BLaER1 (cell line): Measurements from ENCODE around the gene DNAI7.

Source experiments
- H3K27ac ChIP-seq: shearing (Covaris generic); formaldehyde crosslinking; 2 replicates; pipeline ENCODE4 v1.8.1; 2022
- H3K27me3 ChIP-seq: shearing (Covaris generic); formaldehyde crosslinking; 2 replicates; pipeline ENCODE4 v1.8.1; 2022
- H3K36me3 ChIP-seq: shearing (Covaris generic); formaldehyde crosslinking; 2 replicates; pipeline ENCODE4 v1.8.1; 2022
- H3K4me1 ChIP-seq: shearing (Covaris generic); formaldehyde crosslinking; 2 replicates; pipeline ENCODE4 v1.8.1; 2022
- H3K4me2 ChIP-seq: shearing (Covaris generic); formaldehyde crosslinking; 2 replicates; pipeline ENCODE4 v1.8.1; 2022
- H3K4me3 ChIP-seq: shearing (Covaris generic); formaldehyde crosslinking; 2 replicates; pipeline ENCODE4 v1.8.1; 2022
- H3K9ac ChIP-seq: shearing (Covaris generic); formaldehyde crosslinking; 2 replicates; pipeline ENCODE4 v1.8.1; 2022
- H3K9me3 ChIP-seq: shearing (Covaris generic); formaldehyde crosslinking; 2 replicates; pipeline ENCODE4 v1.8.1; 2022
- H4K20me1 ChIP-seq: shearing (Covaris generic); formaldehyde crosslinking; 2 replicates; pipeline ENCODE4 v1.8.1; 2022
- Cebpa-rat ChIP-seq: shearing (Covaris generic); IDR thresholded peaks from 2 replicates; pipeline ENCODE4 v1.8.1; 2022

Gene DNAI7

DNA sequence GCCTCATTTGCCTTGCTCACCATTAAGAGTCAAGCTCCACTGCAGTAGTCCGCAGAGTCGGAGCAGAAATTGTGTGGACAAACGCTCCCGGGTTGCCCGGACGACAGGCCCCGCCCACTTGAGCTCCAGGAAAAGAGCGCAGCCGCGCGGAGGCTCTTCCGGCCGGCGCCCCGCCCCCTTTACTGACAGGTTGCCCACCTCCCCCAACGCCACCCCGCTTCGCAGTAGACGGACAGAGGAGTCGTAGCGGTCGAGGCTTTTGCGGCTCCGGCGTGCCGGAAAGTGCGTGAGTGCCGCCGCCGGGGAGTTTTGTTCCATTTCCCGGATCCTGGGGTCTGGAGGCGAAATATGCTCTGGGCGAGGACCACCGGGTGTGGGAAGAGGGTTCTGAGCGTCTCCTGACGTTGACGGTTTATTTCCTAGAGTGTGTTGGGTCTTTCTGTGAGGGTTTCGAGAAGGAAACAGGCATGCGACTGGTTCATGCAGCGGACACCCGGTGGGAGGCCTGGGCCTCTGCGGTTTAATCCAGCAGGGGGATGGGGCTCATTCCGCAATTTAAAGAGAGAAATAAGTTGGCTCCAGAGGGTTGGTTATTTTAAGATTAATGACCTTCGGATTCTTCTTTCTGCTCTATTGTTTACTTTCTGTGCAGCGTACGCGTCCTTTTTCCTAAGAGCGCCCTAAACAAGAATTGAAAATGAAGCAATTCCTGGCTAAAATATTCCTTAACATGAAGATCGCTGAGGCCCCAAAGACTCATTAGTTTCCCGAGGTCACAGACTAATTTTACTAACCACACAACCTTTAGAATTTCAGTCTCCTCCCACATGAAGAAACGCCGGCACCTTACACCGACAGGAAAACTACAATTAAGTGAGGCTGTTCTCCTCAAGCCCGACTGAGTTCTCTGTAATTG, at the start of gene DNAI7, which contains the start of gene ETFRF1:
Gene DNAI7, minus strand, starts transcription at position 105 of the 916 bp plus-strand sequence. Its CDS starts 82 bp downstream, at position 23.
Gene ETFRF1, plus strand, starts transcription at position 182 of the 916 bp plus-strand sequence. CDS start 8,720 bp downstream, outside the sequence.
- peaks cover 30% of the 10 kb centered on the region for H3K4me1 ChIP-seq
- no peaks in the 10 kb centered on the region for H3K27me3 ChIP-seq
- H3K27ac ChIP-seq, result peak within 1 kb of the TSS; percentile 85
- H3K9me3 ChIP-seq, result no peaks in the 10 kb centered on the region
- peaks cover 7% of the 10 kb centered on the region for H3K36me3 ChIP-seq
- peak within 1 kb of the TSS; percentile 91 for H3K4me2 ChIP-seq
- H3K9ac ChIP-seq, result peak within 1 kb of the TSS; percentile 82
- TF ChIP-seq Cebpa-rat, result no peak
- H4K20me1 ChIP-seq, result no peaks in the 10 kb centered on the region
- peak within 1 kb of the TSS; percentile 82 for H3K4me3 ChIP-seq

- peaks cover 73% of the 10 kb centered on the region for H3K36me3 ChIP-seq
- no peak overlapping the region for H3K4me2 ChIP-seq
- TF ChIP-seq Cebpa-rat, result no peak
- peaks cover 78% of the 10 kb centered on the region for H4K20me1 ChIP-seq
- H3K9me3 ChIP-seq, result peaks cover 5% of the 10 kb centered on the region; the same call in 1 of the 2 replicates
- no peaks in the 10 kb centered on the region for H3K27me3 ChIP-seq
- peaks cover 12% of the 10 kb centered on the region for H3K4me1 ChIP-seq
- H3K9ac ChIP-seq, result no peak overlapping the region
- no peak overlapping the region for H3K27ac ChIP-seq
- no peak overlapping the region for H3K4me3 ChIP-seq
Measured at GRCh38 chr12:25243680-25243990, 48.7 kb upstream of the DNAI7 start.

- H3K4me3 ChIP-seq, result no peak overlapping the region
- H3K9ac ChIP-seq, result no peak overlapping the region
- no peak for TF ChIP-seq Cebpa-rat
- H3K36me3 ChIP-seq, result peaks cover 74% of the 10 kb centered on the region
- H3K9me3 ChIP-seq, result peaks cover 5% of the 10 kb centered on the region; the same call in 1 of the 2 replicates
- peaks cover 8% of the 10 kb centered on the region for H3K4me1 ChIP-seq
- H3K27ac ChIP-seq, result no peak overlapping the region
- no peaks in the 10 kb centered on the region for H3K27me3 ChIP-seq
- H4K20me1 ChIP-seq, result peaks cover 73% of the 10 kb centered on the region
- no peak overlapping the region for H3K4me2 ChIP-seq
Measured at GRCh38 chr12:25242981-25243679, 48.2 kb upstream of the DNAI7 start.

- no peak overlapping the region for H3K4me3 ChIP-seq
- no peak overlapping the region for H3K27ac ChIP-seq
- peaks cover 73% of the 10 kb centered on the region for H4K20me1 ChIP-seq
- H3K9ac ChIP-seq, result no peak overlapping the region
- TF ChIP-seq Cebpa-rat, result no peak
- H3K36me3 ChIP-seq, result peaks cover 76% of the 10 kb centered on the region
- H3K9me3 ChIP-seq, result peaks cover 5% of the 10 kb centered on the region; the same call in 1 of the 2 replicates
- H3K27me3 ChIP-seq, result no peaks in the 10 kb centered on the region
- 0 out of 2 replicates have a peak overlapping the region, but pooled peaks have one; percentile 3 for H3K4me2 ChIP-seq
- peaks cover 5% of the 10 kb centered on the region; the same call in 1 of the 2 replicates for H3K4me1 ChIP-seq
Measured at GRCh38 chr12:25241167-25242020, 46.4 kb upstream of the DNAI7 start.

- H3K27ac ChIP-seq, result no peak overlapping the region
- no peak for TF ChIP-seq Cebpa-rat
- peaks cover 66% of the 10 kb centered on the region for H3K36me3 ChIP-seq
- no peaks in the 10 kb centered on the region for H3K27me3 ChIP-seq
- H3K4me1 ChIP-seq, result peaks cover 4% of the 10 kb centered on the region; the same call in 1 of the 2 replicates
- H3K4me2 ChIP-seq, result no peak overlapping the region
- H3K9ac ChIP-seq, result no peak overlapping the region
- H4K20me1 ChIP-seq, result peaks cover 58% of the 10 kb centered on the region
- no peak overlapping the region for H3K4me3 ChIP-seq
- no peaks in the 10 kb centered on the region for H3K9me3 ChIP-seq
Measured at GRCh38 chr12:25236626-25237025, 41.7 kb upstream of the DNAI7 start.

- Histone ChIP-seq H3K4me1 (no peaks in the 10 kb centered on the region), H3K27ac (no peak overlapping the region), H4K20me1 (peaks cover 54% of the 10 kb centered on the region), H3K4me3 (no peak overlapping the region), H3K9me3 (no peaks in the 10 kb centered on the region), H3K36me3 (peaks cover 69% of the 10 kb centered on the region), H3K27me3 (no peaks in the 10 kb centered on the region), H3K4me2 (no peak overlapping the region), H3K9ac (no peak overlapping the region)
- TF ChIP-seq Cebpa-rat, result no peak
Measured at GRCh38 chr12:25236190-25236589, 41.2 kb upstream of the DNAI7 start.

- Histone ChIP-seq H3K36me3 (peaks cover 32% of the 10 kb centered on the region), H3K9me3 (no peaks in the 10 kb centered on the region), H3K4me3 (no peak overlapping the region), H3K9ac (no peak overlapping the region), H4K20me1 (peaks cover 4% of the 10 kb centered on the region; the same call in 1 of the 2 replicates), H3K27me3 (no peaks in the 10 kb centered on the region), H3K4me2 (no peak overlapping the region), H3K27ac (no peak overlapping the region), H3K4me1 (no peaks in the 10 kb centered on the region)
- no peak for TF ChIP-seq Cebpa-rat
Measured at GRCh38 chr12:25213338-25213737, 18.4 kb upstream of the DNAI7 start.

DNA sequence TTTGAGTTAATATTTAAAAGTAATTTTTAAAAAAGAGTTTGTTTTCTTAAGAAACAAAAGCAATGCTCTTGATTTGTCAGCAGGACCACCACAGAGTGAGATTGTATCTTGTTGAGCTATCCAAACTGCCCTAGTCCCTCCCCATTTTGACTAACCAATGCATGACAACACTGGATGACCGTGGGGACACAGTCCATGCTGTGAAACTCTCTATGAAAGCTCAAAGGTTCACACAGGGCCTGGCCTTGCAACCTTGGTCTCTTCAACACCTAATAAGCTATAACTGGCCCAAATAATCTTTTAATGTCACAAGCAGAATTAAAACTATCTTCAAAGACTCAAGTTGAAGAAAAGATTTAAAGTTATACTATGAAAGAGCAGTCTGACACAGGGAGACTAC, 13.6 kb upstream of the DNAI7 start:
- H3K27ac ChIP-seq, result no peak overlapping the region
- H3K9ac ChIP-seq, result no peak overlapping the region
- H3K4me2 ChIP-seq, result no peak overlapping the region
- no peak for TF ChIP-seq Cebpa-rat
- H3K9me3 ChIP-seq, result no peaks in the 10 kb centered on the region
- H3K4me1 ChIP-seq, result no peaks in the 10 kb centered on the region
- no peak overlapping the region for H3K4me3 ChIP-seq
- no peaks in the 10 kb centered on the region for H3K27me3 ChIP-seq
- H3K36me3 ChIP-seq, result peaks cover 36% of the 10 kb centered on the region
- peaks cover 5% of the 10 kb centered on the region; the same call in 1 of the 2 replicates for H4K20me1 ChIP-seq

GRCh38 chr12:25207846-25208245, 12.9 kb upstream of the DNAI7 start:
- H3K27ac ChIP-seq, result no peak overlapping the region
- peaks cover 41% of the 10 kb centered on the region for H3K36me3 ChIP-seq
- H3K4me2 ChIP-seq, result no peak overlapping the region
- H3K9ac ChIP-seq, result no peak overlapping the region
- no peak for TF ChIP-seq Cebpa-rat
- H3K4me1 ChIP-seq, result no peaks in the 10 kb centered on the region
- peaks cover 12% of the 10 kb centered on the region; the same call in 1 of the 2 replicates for H4K20me1 ChIP-seq
- H3K9me3 ChIP-seq, result no peaks in the 10 kb centered on the region
- H3K27me3 ChIP-seq, result no peaks in the 10 kb centered on the region
- no peak overlapping the region for H3K4me3 ChIP-seq
